Stimulated activated CD4-positive, alpha-beta T cell treated with anti-CD3 and anti-CD28 coated beads, Interleukin-1b, Interleukin-23, amount 100 ng/mL, for 1 hour (primary cell): Measurements from ENCODE around the gene TMEM9.
"Not testable (repeated sequence)": the region's sequence is repeated elsewhere in the genome, so short reads cannot be mapped to it uniquely, and the experiment has no call there.

Source experiments
- DNase-seq, 2 donors: peaks; one replicate each; pipeline ENCODE4 v3.0.0-alpha.2; 2020; ENCODE audit warnings: low read depth in 2 of 2

The TMEM9 gene

GRCh38 chr1:201173736-201174135, 19.5 kb upstream of the TMEM9 start:
- no peak for DNase-seq

- DNase-seq = no peak
These were observed 18.8 kb upstream of the TMEM9 start for GRCh38 chr1:201172999-201173610.

GRCh38 chr1:201172326-201172725, 18.1 kb upstream of the TMEM9 start:
- DNase-seq = no peak

- peak in 1 of 2 donors; percentile 15 for DNase-seq
These were observed 17.1 kb upstream of the TMEM9 start for GRCh38 chr1:201171063-201172036.

- DNase-seq = peak; percentile 8 to 50
These were observed 16.3 kb upstream of the TMEM9 start for GRCh38 chr1:201170533-201171062.

GRCh38 chr1:201169971-201170532, 15.8 kb upstream of the TMEM9 start:
- no peak for DNase-seq

GRCh38 chr1:201169203-201169602, 14.9 kb upstream of the TMEM9 start:
- DNase-seq = no peak

- DNase-seq = no peak
These were observed 13.0 kb upstream of the TMEM9 start for GRCh38 chr1:201167041-201167991.

GRCh38 chr1:201164645-201165044, 10.4 kb upstream of the TMEM9 start:
- no peak for DNase-seq

GRCh38 chr1:201163707-201164106, 9.4 kb upstream of the TMEM9 start:
- DNase-seq = no peak

- not testable (repeated sequence) for DNase-seq
These were observed 8.8 kb upstream of the TMEM9 start for GRCh38 chr1:201163036-201163435.

- no peak for DNase-seq
These were observed 3.7 kb upstream of the TMEM9 start for GRCh38 chr1:201157949-201158348.

GRCh38 chr1:201156819-201157218, 2.5 kb upstream of the TMEM9 start:
- DNase-seq = no peak

GRCh38 chr1:201156346-201156745, 2.1 kb upstream of the TMEM9 start:
- DNase-seq = no peak

GRCh38 chr1:201155354-201155753, 1.1 kb upstream of the TMEM9 start:
- DNase-seq = no peak

GRCh38 chr1:201153474-201154388, 543 bp downstream of the TMEM9 start:
- DNase-seq = no peak

- no peak for DNase-seq
These were observed 4.9 kb downstream of the TMEM9 start for GRCh38 chr1:201149400-201149799.

GRCh38 chr1:201147396-201148015, 6.8 kb downstream of the TMEM9 start:
- no peak for DNase-seq

- no peak for DNase-seq
These were observed 7.5 kb downstream of the TMEM9 start for GRCh38 chr1:201146626-201147390.
